22Rv1 (cell line): Measurements from ENCODE around the gene FAM107B.
"Not testable (repeated sequence)": the region's sequence is repeated elsewhere in the genome, so short reads cannot be mapped to it uniquely, and the experiment has no call there.

ENCODE experiments used
- H3K27ac ChIP-seq: fragments of 450-650 bp; 2 replicates; pipeline ENCODE4 v1.5.1; 2017
- CTCF ChIP-seq: fragments of 450-650 bp; IDR thresholded peaks from 2 replicates; pipeline ENCODE4 v1.5.1; 2017; ENCODE audit warnings: mild to moderate bottlenecking
- ZFX ChIP-seq: fragments of 450-650 bp; IDR thresholded peaks from 2 replicates; pipeline ENCODE4 v1.6.1; 2017; ENCODE audit warnings: antibody characterized with exemption, borderline replicate concordance

Gene FAM107B

GRCh38 chr10:14639637-14640036, 135.1 kb downstream of the FAM107B start:
- no peak overlapping the region for H3K27ac ChIP-seq
- TF ChIP-seq CTCF = no peak
- no peak for TF ChIP-seq ZFX

DNA sequence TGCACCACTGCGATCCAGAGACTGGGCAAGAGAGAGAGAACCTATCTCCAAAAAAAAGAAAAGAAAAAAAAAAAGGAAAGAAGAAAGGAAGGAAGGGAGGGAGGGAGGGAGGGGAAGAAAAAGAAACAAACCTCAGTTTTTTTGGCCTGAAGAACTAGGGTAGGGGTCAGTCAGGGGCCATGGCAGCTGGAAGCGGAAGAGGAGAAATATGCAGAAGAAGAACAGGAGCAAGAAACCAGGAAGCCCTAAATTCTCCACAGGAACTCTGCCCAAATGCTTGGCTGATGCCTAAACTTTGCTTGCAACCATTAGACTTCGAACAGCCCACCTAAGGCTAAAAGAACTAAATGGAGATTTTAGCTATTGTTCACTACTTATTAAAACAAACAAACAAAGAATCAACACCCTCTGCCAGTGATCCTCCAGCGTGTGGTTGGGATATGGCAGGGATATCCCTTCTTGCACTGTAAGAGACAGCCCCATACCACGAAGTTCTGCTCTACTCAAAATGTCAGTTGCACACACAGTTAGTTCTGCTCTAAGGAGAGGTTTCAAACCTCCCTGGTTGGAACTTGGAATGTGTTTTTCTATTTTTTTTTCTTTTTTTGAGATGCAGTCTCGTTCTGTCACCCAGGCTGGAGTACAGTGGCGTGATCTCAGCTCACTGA, 139.5 kb downstream of the FAM107B start:
- no peak overlapping the region for H3K27ac ChIP-seq
- no peak for TF ChIP-seq CTCF
- no peak for TF ChIP-seq ZFX

DNA sequence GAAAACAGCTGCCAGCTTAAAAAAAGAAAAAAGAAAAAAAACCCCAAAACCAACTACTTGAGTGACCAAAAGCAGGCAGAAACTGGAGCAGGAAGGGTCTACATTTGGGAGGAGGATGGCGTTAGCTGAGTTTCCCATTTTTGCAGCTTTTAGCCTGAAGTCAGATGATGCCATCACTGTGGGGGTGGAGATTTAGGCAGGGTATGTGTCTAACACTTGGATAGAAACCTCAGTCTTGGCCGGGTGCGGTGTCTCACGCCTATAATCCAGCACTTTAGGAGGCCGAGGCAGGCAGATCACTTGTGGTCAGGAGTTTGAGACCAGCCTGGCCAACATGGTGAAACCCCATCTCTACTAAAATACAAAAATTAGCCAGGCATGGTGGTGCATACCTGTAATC, 140.1 kb downstream of the FAM107B start:
- H3K27ac ChIP-seq = not testable (repeated sequence)

DNA sequence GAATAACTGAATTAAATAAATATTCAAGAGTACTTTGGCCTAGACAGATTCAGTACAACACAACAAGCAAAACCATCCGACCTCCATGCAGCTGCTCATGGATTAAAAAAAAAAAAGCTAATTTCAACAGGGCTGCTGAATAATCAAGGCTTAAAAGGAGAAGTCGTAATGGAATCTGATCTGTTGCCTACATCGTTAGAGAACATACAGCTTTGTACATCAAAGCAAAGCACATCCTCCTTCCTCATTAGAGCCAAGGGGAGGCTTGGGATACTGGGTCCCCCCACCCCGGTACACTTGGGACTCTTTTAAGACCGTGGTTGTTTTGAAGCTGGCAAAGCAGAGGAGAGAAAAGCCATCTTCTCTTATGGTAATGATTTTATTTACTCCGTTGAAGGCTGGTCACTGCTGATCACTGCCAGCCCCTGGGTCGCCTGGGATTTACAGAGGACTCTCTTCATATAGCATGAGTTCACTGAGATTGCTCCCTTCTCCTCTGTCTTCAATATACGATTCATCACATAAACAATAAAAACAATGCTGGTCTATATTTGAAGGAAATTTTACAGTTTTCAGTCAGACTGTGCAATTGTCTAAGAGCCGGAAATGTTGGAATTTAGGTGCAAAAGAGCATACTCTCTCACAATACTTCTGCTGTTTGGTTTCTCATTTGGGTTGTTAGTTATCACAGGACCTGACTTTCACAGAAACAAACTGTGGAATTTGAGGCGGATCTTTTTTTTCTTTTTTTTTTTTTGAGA, 148.8 kb downstream of the FAM107B start:
- no peak for TF ChIP-seq ZFX
- no peak for TF ChIP-seq CTCF
- H3K27ac ChIP-seq = no peak overlapping the region

DNA sequence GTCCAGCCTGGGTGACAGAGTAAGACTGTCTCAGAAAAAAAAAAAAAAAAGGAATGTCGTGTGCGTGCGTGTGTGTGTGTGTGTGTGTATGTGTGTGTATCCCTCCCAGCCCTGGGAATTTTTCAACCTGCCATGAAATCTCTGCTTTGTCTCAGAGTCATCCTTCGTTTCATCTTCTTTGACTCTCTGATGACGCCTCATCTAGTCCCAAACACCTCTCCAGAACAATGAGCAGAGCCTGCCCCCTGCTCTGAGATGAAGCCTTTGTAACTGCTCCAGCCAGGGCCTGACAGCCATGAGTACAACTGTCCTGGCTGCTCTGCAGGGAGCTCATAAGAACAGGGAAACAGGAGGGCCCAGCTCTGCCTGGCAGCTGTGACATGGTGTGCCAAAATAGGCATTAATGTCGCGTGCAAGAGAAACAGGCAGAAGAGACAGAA, 149.5 kb downstream of the FAM107B start:
- H3K27ac ChIP-seq = no peak overlapping the region
- TF ChIP-seq CTCF (no peak), ZFX (no peak)

GRCh38 chr10:14624600-14624999, 150.1 kb downstream of the FAM107B start:
- no peak overlapping the region for H3K27ac ChIP-seq
- TF ChIP-seq CTCF (no peak), ZFX (no peak)

- H3K27ac ChIP-seq = no peak overlapping the region
- TF ChIP-seq ZFX (no peak), CTCF (no peak)
These were observed 150.8 kb downstream of the FAM107B start for GRCh38 chr10:14623931-14624330.
